H9 (cell line): ENCODE data around the gene UTS2. TPM values are rescaled to one million over a fixed set of nuclear protein-coding genes. Genes with fewer than 3 reads are reported as not detected.

Experiments
- DNase-seq: peaks from one replicate; pipeline ENCODE4 v3.0.0-alpha.2; 2017
- H2AFZ ChIP-seq: one replicate; pipeline ENCODE4 v1.6.1; 2013; ENCODE audit warnings: mild to moderate bottlenecking, low read length, control low read depth, moderate library complexity
- H2AK5ac ChIP-seq: 2 replicates; pipeline ENCODE4 v1.6.1; 2013; ENCODE audit warnings: low read length, control low read depth, mixed read lengths; ENCODE audit not compliant: insufficient read length
- H2BK120ac ChIP-seq: one replicate; pipeline ENCODE4 v1.6.1; 2013; ENCODE audit warnings: low read depth, mild to moderate bottlenecking, low read length, control low read depth, inconsistent platforms; ENCODE audit not compliant: poor library complexity, severe bottlenecking
- H2BK12ac ChIP-seq: 2 replicates; pipeline ENCODE4 v1.6.1; 2013; ENCODE audit warnings: low read length, control low read depth, mixed read lengths, low read depth; ENCODE audit not compliant: insufficient read length
- H2BK15ac ChIP-seq: 2 replicates; pipeline ENCODE4 v1.6.1; 2013; ENCODE audit warnings: low read depth, low read length, control low read depth
- H2BK20ac ChIP-seq: one replicate; pipeline ENCODE4 v1.6.1; 2013; ENCODE audit warnings: low read depth, mild to moderate bottlenecking, low read length, control low read depth, inconsistent platforms; ENCODE audit not compliant: poor library complexity, severe bottlenecking
- H2BK5ac ChIP-seq: 2 replicates; pipeline ENCODE4 v1.6.1; 2013; ENCODE audit warnings: low read length, control low read depth, mixed read lengths; ENCODE audit not compliant: insufficient read length
- H3K14ac ChIP-seq: 2 replicates; pipeline ENCODE4 v1.6.1; 2013; ENCODE audit warnings: low read length, control low read depth; ENCODE audit not compliant: insufficient read depth
- H3K18ac ChIP-seq: 2 replicates; pipeline ENCODE4 v1.6.1; 2013; ENCODE audit warnings: low read depth, mild to moderate bottlenecking, mixed read lengths, low read length, control low read depth; ENCODE audit not compliant: insufficient read length
- H3K23ac ChIP-seq: 2 replicates; pipeline ENCODE4 v1.6.1; 2013; ENCODE audit warnings: low read length, control low read depth, mixed read lengths, low read depth; ENCODE audit not compliant: insufficient read length
- H3K23me2 ChIP-seq: 2 replicates; pipeline ENCODE4 v1.6.1; 2013; ENCODE audit warnings: low read depth, mild to moderate bottlenecking, mixed read lengths, low read length, control low read depth; ENCODE audit not compliant: insufficient read length, poor library complexity, severe bottlenecking
- H3K27ac ChIP-seq: 2 replicates; pipeline ENCODE4 v1.5.1; 2013; ENCODE audit warnings: low read length, control low read depth, mixed read lengths, low read depth; ENCODE audit not compliant: insufficient read length
- H3K27me3 ChIP-seq: 2 replicates; pipeline ENCODE4 v1.6.1; 2013; ENCODE audit warnings: low read length, control low read depth, inconsistent platforms; ENCODE audit not compliant: insufficient read depth
- H3K4ac ChIP-seq: 2 replicates; pipeline ENCODE4 v1.6.1; 2013; ENCODE audit warnings: low read depth, mild to moderate bottlenecking, control low read depth, inconsistent platforms, low read length, moderate library complexity
- H3K4me1 ChIP-seq: 2 replicates; pipeline ENCODE4 v1.6.1; 2013; ENCODE audit warnings: low read length, control low read depth, inconsistent platforms; ENCODE audit not compliant: insufficient read depth
- H3K4me2 ChIP-seq: 2 replicates; pipeline ENCODE4 v1.6.1; 2013; ENCODE audit warnings: low read length, control low read depth, mixed read lengths; ENCODE audit not compliant: insufficient read length, insufficient read depth
- H3K56ac ChIP-seq: 2 replicates; pipeline ENCODE4 v1.6.1; 2013; ENCODE audit warnings: low read depth, mild to moderate bottlenecking, mixed read lengths, low read length, control low read depth; ENCODE audit not compliant: insufficient read length
- H3K79me1 ChIP-seq: 2 replicates; pipeline ENCODE4 v1.6.1; 2013; ENCODE audit warnings: low read depth, mild to moderate bottlenecking, moderate library complexity, low read length, control low read depth, inconsistent platforms; ENCODE audit not compliant: insufficient read depth, poor library complexity, severe bottlenecking
- H3K79me2 ChIP-seq: 2 replicates; pipeline ENCODE4 v1.6.1; 2013; ENCODE audit warnings: low read length, control low read depth, inconsistent platforms; ENCODE audit not compliant: insufficient read depth
- H3K9ac ChIP-seq: 2 replicates; pipeline ENCODE4 v1.6.1; 2013; ENCODE audit warnings: low read length, control low read depth, mixed read lengths; ENCODE audit not compliant: insufficient read length; ENCODE audit errors: extremely low read depth
- H3K9me3 ChIP-seq: one replicate; pipeline ENCODE4 v1.6.1; 2013; ENCODE audit warnings: low read depth, low read length, inconsistent platforms; ENCODE audit not compliant: control insufficient read depth
- H3T11ph ChIP-seq: one replicate; pipeline ENCODE4 v1.6.1; 2013; ENCODE audit warnings: mild to moderate bottlenecking, low read length, control low read depth, inconsistent platforms
- H4K20me1 ChIP-seq: one replicate; pipeline ENCODE4 v1.6.1; 2013; ENCODE audit not compliant: control insufficient read depth, insufficient read length, insufficient read depth
- H4K5ac ChIP-seq: 2 replicates; pipeline ENCODE4 v1.6.1; 2013; ENCODE audit warnings: low read depth, mild to moderate bottlenecking, mixed read lengths, low read length, control low read depth; ENCODE audit not compliant: insufficient read length
- H4K8ac ChIP-seq: replicated peaks from 2 replicates; pipeline ENCODE4 v1.6.1; 2013; ENCODE audit warnings: low read length, control low read depth, mixed read lengths, low read depth; ENCODE audit not compliant: insufficient read length
- H4K91ac ChIP-seq: 2 replicates; pipeline ENCODE4 v1.6.1; 2013; ENCODE audit warnings: low read depth, mild to moderate bottlenecking, moderate library complexity, mixed read lengths, low read length, control low read depth; ENCODE audit not compliant: insufficient read length
- H3K27ac Mint-ChIP-seq, 3 experiments: 2 replicates in 2 of 3; 3 replicates in 1 of 3; pipeline ENCODE4 v1.8.0; 2020 to 2021; ENCODE audit warnings: mixed read lengths in 3 of 3, mild to moderate bottlenecking in 1 of 3, moderate library complexity in 1 of 3
- H3K27me3 Mint-ChIP-seq: 2 replicates; pipeline ENCODE4 v1.8.0; 2021; ENCODE audit warnings: low read depth, mild to moderate bottlenecking, moderate library complexity, mixed read lengths
- H3K36me3 Mint-ChIP-seq, 3 experiments: 2 replicates in 2 of 3; 3 replicates in 1 of 3; pipeline ENCODE4 v1.8.0; 2020 to 2021; ENCODE audit warnings: low read depth in 3 of 3, mixed read lengths in 3 of 3; ENCODE audit not compliant: insufficient read depth in 1 of 3
- H3K4me1 Mint-ChIP-seq, 2 experiments: 2 replicates each; pipeline ENCODE4 v1.8.0; 2020; ENCODE audit warnings: mixed read lengths in 2 of 2
- H3K4me3 Mint-ChIP-seq, 2 experiments: 2 replicates in 1 of 2; 3 replicates in 1 of 2; pipeline ENCODE4 v1.8.0; 2020 to 2021; ENCODE audit warnings: mild to moderate bottlenecking in 2 of 2, mixed read lengths in 2 of 2, moderate library complexity in 1 of 2
- H3K9me3 Mint-ChIP-seq, 2 experiments: 2 replicates in 1 of 2; 3 replicates in 1 of 2; pipeline ENCODE4 v1.8.0; 2020; ENCODE audit warnings: mild to moderate bottlenecking in 2 of 2, mixed read lengths in 2 of 2, moderate library complexity in 1 of 2
- CTCF ChIP-seq: fragments of 200-600 bp; sonication (generic); conservative IDR thresholded peaks from 3 replicates; pipeline ENCODE4 v1.8.0; 2021; ENCODE audit warnings: antibody characterized with exemption, mild to moderate bottlenecking
- whole genome bisulfite sequencing: extraction: QIAGEN DNeasy Blood & Tissue Kit; methylation state at CpG from one replicate; pipeline ENCODE4 v1.1.7; 2013; ENCODE audit warnings: missing lambda C conversion rate, low lambda C conversion rate, mixed read lengths; ENCODE audit not compliant: insufficient read length; ENCODE audit errors: extremely low coverage; 5-methylcytosine and 5-hydroxymethylcytosine counted together
- total RNA-seq: library from RNA; stranded (reverse); gene quantifications from 2 replicates; pipeline ENCODE4 v1.2.1, GENCODE V29; 2021

Gene UTS2
- total RNA-seq, 1 experiment from 2014 or later: not detected

- Histone ChIP-seq H3K56ac (no peak overlapping the region), H3K4me1 (no peaks in the 10 kb centered on the region), H4K20me1 (no peaks in the 10 kb centered on the region), H3K79me2 (no peaks in the 10 kb centered on the region), H4K8ac (no peak overlapping the region), H3K4me2 (no peak overlapping the region), H3K14ac (no peak overlapping the region), H2BK120ac (no peak overlapping the region), H3K23ac (no peak overlapping the region), H2BK20ac (no peak overlapping the region), H2AK5ac (no peak overlapping the region), H3K27me3 (no peaks in the 10 kb centered on the region), H2BK15ac (no peak overlapping the region), H3K27ac (no peak overlapping the region), H3T11ph (no peak overlapping the region), H2BK12ac (no peak overlapping the region), H4K5ac (no peak overlapping the region), H3K79me1 (no peaks in the 10 kb centered on the region), H3K4ac (no peak overlapping the region), H3K9me3 (no peaks in the 10 kb centered on the region), H3K23me2 (no peaks in the 10 kb centered on the region), H2AFZ (no peak overlapping the region), H3K18ac (no peak overlapping the region), H3K9ac (no peak overlapping the region), H4K91ac (no peak overlapping the region), H2BK5ac (no peak overlapping the region)
- WGBS: no CpG with 5 or more reads among the region's 1 CpG
- peaks cover 2% of the 10 kb centered on the region for H3K27me3 Mint-ChIP-seq
- no peak for DNase-seq
- H3K4me3 Mint-ChIP-seq: no peak overlapping the region
- H3K9me3 Mint-ChIP-seq: no peaks in the 10 kb centered on the region
- TF ChIP-seq CTCF: no peak
- H3K36me3 Mint-ChIP-seq: no peaks in the 10 kb centered on the region
- H3K4me1 Mint-ChIP-seq: peaks cover 3 to 4% of the 10 kb centered on the region in 2 experiments; a peak in 3 of 4 replicates
- no peak overlapping the region for H3K27ac Mint-ChIP-seq
Observed at GRCh38 chr1:7896994-7897393, 44.1 kb upstream of the UTS2 start.
